H9 (cell line): ENCODE results near the gene SYNGR4. TPM values are rescaled to one million over a fixed set of nuclear protein-coding genes. Genes with fewer than 3 reads are reported as not detected.

Source experiments
- DNase-seq: peaks from one replicate; pipeline ENCODE4 v3.0.0-alpha.2; 2017
- H2AFZ ChIP-seq: one replicate; pipeline ENCODE4 v1.6.1; 2013; ENCODE audit warnings: mild to moderate bottlenecking, low read length, control low read depth, moderate library complexity
- H2AK5ac ChIP-seq: 2 replicates; pipeline ENCODE4 v1.6.1; 2013; ENCODE audit warnings: low read length, control low read depth, mixed read lengths; ENCODE audit not compliant: insufficient read length
- H2BK120ac ChIP-seq: one replicate; pipeline ENCODE4 v1.6.1; 2013; ENCODE audit warnings: low read depth, mild to moderate bottlenecking, low read length, control low read depth, inconsistent platforms; ENCODE audit not compliant: poor library complexity, severe bottlenecking
- H2BK12ac ChIP-seq: 2 replicates; pipeline ENCODE4 v1.6.1; 2013; ENCODE audit warnings: low read length, control low read depth, mixed read lengths, low read depth; ENCODE audit not compliant: insufficient read length
- H2BK15ac ChIP-seq: 2 replicates; pipeline ENCODE4 v1.6.1; 2013; ENCODE audit warnings: low read depth, low read length, control low read depth
- H2BK20ac ChIP-seq: one replicate; pipeline ENCODE4 v1.6.1; 2013; ENCODE audit warnings: low read depth, mild to moderate bottlenecking, low read length, control low read depth, inconsistent platforms; ENCODE audit not compliant: poor library complexity, severe bottlenecking
- H2BK5ac ChIP-seq: 2 replicates; pipeline ENCODE4 v1.6.1; 2013; ENCODE audit warnings: low read length, control low read depth, mixed read lengths; ENCODE audit not compliant: insufficient read length
- H3K14ac ChIP-seq: 2 replicates; pipeline ENCODE4 v1.6.1; 2013; ENCODE audit warnings: low read length, control low read depth; ENCODE audit not compliant: insufficient read depth
- H3K18ac ChIP-seq: 2 replicates; pipeline ENCODE4 v1.6.1; 2013; ENCODE audit warnings: low read depth, mild to moderate bottlenecking, mixed read lengths, low read length, control low read depth; ENCODE audit not compliant: insufficient read length
- H3K23ac ChIP-seq: 2 replicates; pipeline ENCODE4 v1.6.1; 2013; ENCODE audit warnings: low read length, control low read depth, mixed read lengths, low read depth; ENCODE audit not compliant: insufficient read length
- H3K23me2 ChIP-seq: 2 replicates; pipeline ENCODE4 v1.6.1; 2013; ENCODE audit warnings: low read depth, mild to moderate bottlenecking, mixed read lengths, low read length, control low read depth; ENCODE audit not compliant: insufficient read length, poor library complexity, severe bottlenecking
- H3K27ac ChIP-seq: 2 replicates; pipeline ENCODE4 v1.5.1; 2013; ENCODE audit warnings: low read length, control low read depth, mixed read lengths, low read depth; ENCODE audit not compliant: insufficient read length
- H3K27me3 ChIP-seq: 2 replicates; pipeline ENCODE4 v1.6.1; 2013; ENCODE audit warnings: low read length, control low read depth, inconsistent platforms; ENCODE audit not compliant: insufficient read depth
- H3K4ac ChIP-seq: 2 replicates; pipeline ENCODE4 v1.6.1; 2013; ENCODE audit warnings: low read depth, mild to moderate bottlenecking, control low read depth, inconsistent platforms, low read length, moderate library complexity
- H3K4me1 ChIP-seq: 2 replicates; pipeline ENCODE4 v1.6.1; 2013; ENCODE audit warnings: low read length, control low read depth, inconsistent platforms; ENCODE audit not compliant: insufficient read depth
- H3K4me2 ChIP-seq: 2 replicates; pipeline ENCODE4 v1.6.1; 2013; ENCODE audit warnings: low read length, control low read depth, mixed read lengths; ENCODE audit not compliant: insufficient read length, insufficient read depth
- H3K56ac ChIP-seq: 2 replicates; pipeline ENCODE4 v1.6.1; 2013; ENCODE audit warnings: low read depth, mild to moderate bottlenecking, mixed read lengths, low read length, control low read depth; ENCODE audit not compliant: insufficient read length
- H3K79me1 ChIP-seq: 2 replicates; pipeline ENCODE4 v1.6.1; 2013; ENCODE audit warnings: low read depth, mild to moderate bottlenecking, moderate library complexity, low read length, control low read depth, inconsistent platforms; ENCODE audit not compliant: insufficient read depth, poor library complexity, severe bottlenecking
- H3K79me2 ChIP-seq: 2 replicates; pipeline ENCODE4 v1.6.1; 2013; ENCODE audit warnings: low read length, control low read depth, inconsistent platforms; ENCODE audit not compliant: insufficient read depth
- H3K9ac ChIP-seq: 2 replicates; pipeline ENCODE4 v1.6.1; 2013; ENCODE audit warnings: low read length, control low read depth, mixed read lengths; ENCODE audit not compliant: insufficient read length; ENCODE audit errors: extremely low read depth
- H3K9me3 ChIP-seq: one replicate; pipeline ENCODE4 v1.6.1; 2013; ENCODE audit warnings: low read depth, low read length, inconsistent platforms; ENCODE audit not compliant: control insufficient read depth
- H3T11ph ChIP-seq: one replicate; pipeline ENCODE4 v1.6.1; 2013; ENCODE audit warnings: mild to moderate bottlenecking, low read length, control low read depth, inconsistent platforms
- H4K20me1 ChIP-seq: one replicate; pipeline ENCODE4 v1.6.1; 2013; ENCODE audit not compliant: control insufficient read depth, insufficient read length, insufficient read depth
- H4K5ac ChIP-seq: 2 replicates; pipeline ENCODE4 v1.6.1; 2013; ENCODE audit warnings: low read depth, mild to moderate bottlenecking, mixed read lengths, low read length, control low read depth; ENCODE audit not compliant: insufficient read length
- H4K8ac ChIP-seq: replicated peaks from 2 replicates; pipeline ENCODE4 v1.6.1; 2013; ENCODE audit warnings: low read length, control low read depth, mixed read lengths, low read depth; ENCODE audit not compliant: insufficient read length
- H4K91ac ChIP-seq: 2 replicates; pipeline ENCODE4 v1.6.1; 2013; ENCODE audit warnings: low read depth, mild to moderate bottlenecking, moderate library complexity, mixed read lengths, low read length, control low read depth; ENCODE audit not compliant: insufficient read length
- H3K27ac Mint-ChIP-seq, 3 experiments: 2 replicates in 2 of 3; 3 replicates in 1 of 3; pipeline ENCODE4 v1.8.0; 2020 to 2021; ENCODE audit warnings: mixed read lengths in 3 of 3, mild to moderate bottlenecking in 1 of 3, moderate library complexity in 1 of 3
- H3K27me3 Mint-ChIP-seq: 2 replicates; pipeline ENCODE4 v1.8.0; 2021; ENCODE audit warnings: low read depth, mild to moderate bottlenecking, moderate library complexity, mixed read lengths
- H3K36me3 Mint-ChIP-seq, 3 experiments: 2 replicates in 2 of 3; 3 replicates in 1 of 3; pipeline ENCODE4 v1.8.0; 2020 to 2021; ENCODE audit warnings: low read depth in 3 of 3, mixed read lengths in 3 of 3; ENCODE audit not compliant: insufficient read depth in 1 of 3
- H3K4me1 Mint-ChIP-seq, 2 experiments: 2 replicates each; pipeline ENCODE4 v1.8.0; 2020; ENCODE audit warnings: mixed read lengths in 2 of 2
- H3K4me3 Mint-ChIP-seq, 2 experiments: 2 replicates in 1 of 2; 3 replicates in 1 of 2; pipeline ENCODE4 v1.8.0; 2020 to 2021; ENCODE audit warnings: mild to moderate bottlenecking in 2 of 2, mixed read lengths in 2 of 2, moderate library complexity in 1 of 2
- H3K9me3 Mint-ChIP-seq, 2 experiments: 2 replicates in 1 of 2; 3 replicates in 1 of 2; pipeline ENCODE4 v1.8.0; 2020; ENCODE audit warnings: mild to moderate bottlenecking in 2 of 2, mixed read lengths in 2 of 2, moderate library complexity in 1 of 2
- WGBS: extraction: QIAGEN DNeasy Blood & Tissue Kit; methylation state at CpG from one replicate; pipeline ENCODE4 v1.1.7; 2013; ENCODE audit warnings: missing lambda C conversion rate, low lambda C conversion rate, mixed read lengths; ENCODE audit not compliant: insufficient read length; ENCODE audit errors: extremely low coverage; 5-methylcytosine and 5-hydroxymethylcytosine counted together
- total RNA-seq: library from RNA; stranded (reverse); gene quantifications from 2 replicates; pipeline ENCODE4 v1.2.1, GENCODE V29; 2021
- TF ChIP-seq, protein P1 (sequence below): fragments of 200-600 bp; sonication (generic); conservative IDR thresholded peaks from 3 replicates; pipeline ENCODE4 v1.8.0; 2021; ENCODE audit warnings: antibody characterized with exemption, mild to moderate bottlenecking

SYNGR4 gene
- total RNA-seq, 1 experiment from 2014 or later = 0.31 TPM

GRCh38 chr19:48365602-48366001 lies 1.4 kb downstream of the SYNGR4 start:
- Mint-ChIP-seq H3K9me3 (no peaks in the 10 kb centered on the region), H3K27ac (no peak overlapping the region), H3K36me3 (peaks cover 2 to 6% (median 4%) of the 10 kb centered on the region in 3 experiments; a peak in 2 of 7 replicates), H3K4me3 (no peak overlapping the region), H3K4me1 (peaks cover 2 to 10% of the 10 kb centered on the region in 2 experiments; a peak in 2 of 4 replicates), H3K27me3 (peaks cover 23% of the 10 kb centered on the region)
- Histone ChIP-seq H3K23me2 (peaks cover 5% of the 10 kb centered on the region), H4K8ac (no peak overlapping the region), H2BK12ac (no peak overlapping the region), H3K27me3 (no peaks in the 10 kb centered on the region; the same call in none of the 2 replicates), H2BK20ac (no peak overlapping the region), H3T11ph (no peak overlapping the region), H3K14ac (no peak overlapping the region), H2AFZ (no peak overlapping the region), H3K4me1 (no peaks in the 10 kb centered on the region; the same call in 1 of the 2 replicates), H3K79me2 (0 out of 2 replicates have a peak, but pooled peaks cover 1% of the 10 kb centered on the region), H3K9me3 (no peaks in the 10 kb centered on the region), H3K4ac (no peak overlapping the region), H3K79me1 (no peaks in the 10 kb centered on the region), H3K4me2 (no peak overlapping the region), H4K20me1 (no peaks in the 10 kb centered on the region), H2AK5ac (no peak overlapping the region), H4K5ac (no peak overlapping the region), H2BK120ac (no peak overlapping the region), H2BK5ac (no peak overlapping the region), H3K18ac (no peak overlapping the region), H2BK15ac (no peak overlapping the region), H3K9ac (no peak overlapping the region), H3K27ac (no peak overlapping the region), H3K23ac (no peak overlapping the region), H3K56ac (no peak overlapping the region), H4K91ac (no peak overlapping the region)
- DNase-seq = no peak
- TF ChIP-seq, protein P1, sequence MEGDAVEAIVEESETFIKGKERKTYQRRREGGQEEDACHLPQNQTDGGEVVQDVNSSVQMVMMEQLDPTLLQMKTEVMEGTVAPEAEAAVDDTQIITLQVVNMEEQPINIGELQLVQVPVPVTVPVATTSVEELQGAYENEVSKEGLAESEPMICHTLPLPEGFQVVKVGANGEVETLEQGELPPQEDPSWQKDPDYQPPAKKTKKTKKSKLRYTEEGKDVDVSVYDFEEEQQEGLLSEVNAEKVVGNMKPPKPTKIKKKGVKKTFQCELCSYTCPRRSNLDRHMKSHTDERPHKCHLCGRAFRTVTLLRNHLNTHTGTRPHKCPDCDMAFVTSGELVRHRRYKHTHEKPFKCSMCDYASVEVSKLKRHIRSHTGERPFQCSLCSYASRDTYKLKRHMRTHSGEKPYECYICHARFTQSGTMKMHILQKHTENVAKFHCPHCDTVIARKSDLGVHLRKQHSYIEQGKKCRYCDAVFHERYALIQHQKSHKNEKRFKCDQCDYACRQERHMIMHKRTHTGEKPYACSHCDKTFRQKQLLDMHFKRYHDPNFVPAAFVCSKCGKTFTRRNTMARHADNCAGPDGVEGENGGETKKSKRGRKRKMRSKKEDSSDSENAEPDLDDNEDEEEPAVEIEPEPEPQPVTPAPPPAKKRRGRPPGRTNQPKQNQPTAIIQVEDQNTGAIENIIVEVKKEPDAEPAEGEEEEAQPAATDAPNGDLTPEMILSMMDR = no peak
- no CpG with 5 or more reads among the region's 11 CpGs for WGBS
